ENCODE results near the gene ACSBG1.

ACSBG1 gene

DNA sequence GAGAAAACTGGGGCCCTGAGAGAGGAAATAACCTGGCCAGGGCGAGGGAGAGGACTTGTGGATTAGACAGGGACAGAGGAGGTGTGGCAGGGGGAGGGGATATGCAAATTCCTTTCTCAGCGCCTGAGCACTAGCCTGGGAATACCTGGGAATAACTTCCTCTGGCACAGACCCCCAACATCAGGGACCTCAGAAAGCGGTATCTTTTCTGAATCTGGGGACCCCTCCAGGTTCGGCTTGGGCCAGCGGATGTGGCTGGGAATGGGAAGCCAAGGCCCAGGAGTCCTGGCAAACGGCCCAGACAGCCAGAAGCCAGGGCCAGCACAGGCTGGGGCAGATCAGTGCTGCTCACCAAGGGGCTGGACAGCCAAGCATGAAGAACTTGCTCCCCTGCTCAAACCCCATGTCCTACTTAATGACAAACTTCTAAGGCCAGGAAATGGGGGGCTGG, 9.2 kb upstream of the ACSBG1 start:
- TF ChIP-seq GABPA (IDR thresholded peaks at IDR 0.05; ENCODE audit: low read depth) (no peak), SPI1 (IDR thresholded peaks at IDR 0.05; ENCODE audit: borderline replicate concordance, low read depth) (no peak), POLR2AphosphoS5 (IDR thresholded peaks at IDR 0.05; ENCODE audit: low read depth) (no peak)
- TF ChIP-seq, protein P1, sequence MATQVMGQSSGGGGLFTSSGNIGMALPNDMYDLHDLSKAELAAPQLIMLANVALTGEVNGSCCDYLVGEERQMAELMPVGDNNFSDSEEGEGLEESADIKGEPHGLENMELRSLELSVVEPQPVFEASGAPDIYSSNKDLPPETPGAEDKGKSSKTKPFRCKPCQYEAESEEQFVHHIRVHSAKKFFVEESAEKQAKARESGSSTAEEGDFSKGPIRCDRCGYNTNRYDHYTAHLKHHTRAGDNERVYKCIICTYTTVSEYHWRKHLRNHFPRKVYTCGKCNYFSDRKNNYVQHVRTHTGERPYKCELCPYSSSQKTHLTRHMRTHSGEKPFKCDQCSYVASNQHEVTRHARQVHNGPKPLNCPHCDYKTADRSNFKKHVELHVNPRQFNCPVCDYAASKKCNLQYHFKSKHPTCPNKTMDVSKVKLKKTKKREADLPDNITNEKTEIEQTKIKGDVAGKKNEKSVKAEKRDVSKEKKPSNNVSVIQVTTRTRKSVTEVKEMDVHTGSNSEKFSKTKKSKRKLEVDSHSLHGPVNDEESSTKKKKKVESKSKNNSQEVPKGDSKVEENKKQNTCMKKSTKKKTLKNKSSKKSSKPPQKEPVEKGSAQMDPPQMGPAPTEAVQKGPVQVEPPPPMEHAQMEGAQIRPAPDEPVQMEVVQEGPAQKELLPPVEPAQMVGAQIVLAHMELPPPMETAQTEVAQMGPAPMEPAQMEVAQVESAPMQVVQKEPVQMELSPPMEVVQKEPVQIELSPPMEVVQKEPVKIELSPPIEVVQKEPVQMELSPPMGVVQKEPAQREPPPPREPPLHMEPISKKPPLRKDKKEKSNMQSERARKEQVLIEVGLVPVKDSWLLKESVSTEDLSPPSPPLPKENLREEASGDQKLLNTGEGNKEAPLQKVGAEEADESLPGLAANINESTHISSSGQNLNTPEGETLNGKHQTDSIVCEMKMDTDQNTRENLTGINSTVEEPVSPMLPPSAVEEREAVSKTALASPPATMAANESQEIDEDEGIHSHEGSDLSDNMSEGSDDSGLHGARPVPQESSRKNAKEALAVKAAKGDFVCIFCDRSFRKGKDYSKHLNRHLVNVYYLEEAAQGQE (IDR thresholded peaks at IDR 0.05; ENCODE audit: insufficient replicate concordance, low read depth): no peak
- TF ChIP-seq, protein P2, sequence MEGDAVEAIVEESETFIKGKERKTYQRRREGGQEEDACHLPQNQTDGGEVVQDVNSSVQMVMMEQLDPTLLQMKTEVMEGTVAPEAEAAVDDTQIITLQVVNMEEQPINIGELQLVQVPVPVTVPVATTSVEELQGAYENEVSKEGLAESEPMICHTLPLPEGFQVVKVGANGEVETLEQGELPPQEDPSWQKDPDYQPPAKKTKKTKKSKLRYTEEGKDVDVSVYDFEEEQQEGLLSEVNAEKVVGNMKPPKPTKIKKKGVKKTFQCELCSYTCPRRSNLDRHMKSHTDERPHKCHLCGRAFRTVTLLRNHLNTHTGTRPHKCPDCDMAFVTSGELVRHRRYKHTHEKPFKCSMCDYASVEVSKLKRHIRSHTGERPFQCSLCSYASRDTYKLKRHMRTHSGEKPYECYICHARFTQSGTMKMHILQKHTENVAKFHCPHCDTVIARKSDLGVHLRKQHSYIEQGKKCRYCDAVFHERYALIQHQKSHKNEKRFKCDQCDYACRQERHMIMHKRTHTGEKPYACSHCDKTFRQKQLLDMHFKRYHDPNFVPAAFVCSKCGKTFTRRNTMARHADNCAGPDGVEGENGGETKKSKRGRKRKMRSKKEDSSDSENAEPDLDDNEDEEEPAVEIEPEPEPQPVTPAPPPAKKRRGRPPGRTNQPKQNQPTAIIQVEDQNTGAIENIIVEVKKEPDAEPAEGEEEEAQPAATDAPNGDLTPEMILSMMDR (IDR thresholded peaks at IDR 0.05; ENCODE audit: insufficient read depth, low read length): no peak
- no peak overlapping the region for H3K27ac ChIP-seq (replicated peaks)
- DNase-seq (ENCODE audit: low read depth in 1 of 2, low spot score in 1 of 2): no peak

DNA sequence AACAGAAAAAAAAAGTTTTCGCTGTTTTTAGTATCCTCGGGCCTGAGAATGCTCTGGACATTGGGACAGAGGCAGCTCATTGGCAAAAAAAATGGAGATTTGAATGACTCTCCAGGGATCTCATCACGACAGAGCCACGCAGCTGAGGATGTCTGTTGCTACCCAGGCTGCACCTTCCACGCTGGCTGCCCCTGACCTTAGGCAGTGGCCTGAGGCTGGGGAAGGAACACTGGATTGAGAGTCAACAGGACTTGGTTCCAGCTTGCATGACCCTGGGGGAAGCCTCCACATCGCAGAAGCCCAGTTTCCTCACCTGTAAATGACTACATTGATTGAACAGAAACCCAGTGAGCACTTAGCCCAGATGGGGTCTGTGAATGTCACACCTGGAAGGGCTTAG, 8.7 kb upstream of the ACSBG1 start:
- TF ChIP-seq POLR2AphosphoS5 (IDR thresholded peaks at IDR 0.05; ENCODE audit: low read depth): no peak
- TF ChIP-seq SPI1 (IDR thresholded peaks at IDR 0.05; ENCODE audit: borderline replicate concordance, low read depth): no peak
- TF ChIP-seq, protein P1 (IDR thresholded peaks at IDR 0.05; ENCODE audit: insufficient replicate concordance, low read depth): no peak
- TF ChIP-seq, protein P2 (IDR thresholded peaks at IDR 0.05; ENCODE audit: insufficient read depth, low read length): no peak
- no peak for TF ChIP-seq GABPA (IDR thresholded peaks at IDR 0.05; ENCODE audit: low read depth)
- H3K27ac ChIP-seq (replicated peaks): no peak overlapping the region

More for the DNA sequence above, 9.2 kb upstream of the ACSBG1 start:
- Histone ChIP-seq H3K27me3 (ENCODE audit: insufficient read depth, poor library complexity, severe bottlenecking) (no peaks in the 10 kb centered on the region), H3K4me3 (replicated peaks; ENCODE audit: insufficient read depth, low read length) (no peak overlapping the region)

DNA sequence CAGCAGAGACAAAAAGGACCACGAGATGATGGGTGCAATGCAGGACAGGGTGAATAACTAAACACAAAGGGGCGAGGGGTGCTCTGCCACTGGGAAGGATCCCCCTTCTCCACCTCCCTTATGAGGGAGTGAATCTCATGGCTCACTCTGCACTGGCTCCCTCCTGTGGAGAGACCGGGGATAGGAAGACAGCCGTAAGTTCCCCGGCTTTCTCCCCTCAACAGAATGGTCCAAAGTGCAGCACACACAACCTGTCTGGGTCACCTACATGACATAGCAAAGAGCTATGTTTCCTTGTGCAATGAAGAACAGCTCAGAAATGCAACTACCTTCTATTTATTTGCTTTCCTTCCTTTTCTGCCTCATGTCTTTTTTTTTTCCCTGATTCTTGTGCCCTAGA, 7.8 kb upstream of the ACSBG1 start:
- TF ChIP-seq, protein P2 (IDR thresholded peaks at IDR 0.05; ENCODE audit: insufficient read depth, low read length): peak; percentile 48
- no peak for TF ChIP-seq SPI1 (IDR thresholded peaks at IDR 0.05; ENCODE audit: borderline replicate concordance, low read depth)
- Histone ChIP-seq H3K4me3 (replicated peaks; ENCODE audit: insufficient read depth, low read length) (no peak overlapping the region), H3K27me3 (ENCODE audit: insufficient read depth, poor library complexity, severe bottlenecking) (no peaks in the 10 kb centered on the region), H3K27ac (replicated peaks) (no peak overlapping the region)
- DNase-seq (ENCODE audit: low read depth in 1 of 2, low spot score in 1 of 2): peak in 1 of 2 experiments; percentile 17

More for the DNA sequence above, 8.7 kb upstream of the ACSBG1 start:
- no peak for DNase-seq (ENCODE audit: low read depth in 1 of 2, low spot score in 1 of 2)
- Histone ChIP-seq H3K27me3 (ENCODE audit: insufficient read depth, poor library complexity, severe bottlenecking) (no peaks in the 10 kb centered on the region), H3K4me3 (replicated peaks; ENCODE audit: insufficient read depth, low read length) (no peak overlapping the region)

DNA sequence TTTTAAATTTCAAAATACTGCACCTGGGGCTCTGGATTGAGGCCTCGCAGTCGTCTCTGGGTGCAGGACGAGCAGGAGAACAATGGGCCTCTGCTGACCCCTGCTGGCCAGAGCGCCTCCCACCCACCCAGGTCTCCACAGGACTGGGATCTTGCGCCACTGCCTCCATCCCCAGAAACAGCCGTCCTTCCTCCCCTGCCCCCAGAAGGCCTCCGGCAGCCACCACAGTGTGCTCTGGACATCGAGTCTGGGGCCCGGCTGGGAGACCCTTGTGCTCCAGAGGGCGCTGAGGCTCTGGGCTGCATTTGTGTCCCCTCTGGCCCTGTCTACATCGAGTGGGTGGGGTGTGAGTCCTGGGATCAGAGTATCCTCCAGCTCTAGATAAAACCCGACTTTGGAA, 6.7 kb upstream of the ACSBG1 start:
- TF ChIP-seq, protein P1 (IDR thresholded peaks at IDR 0.05; ENCODE audit: insufficient replicate concordance, low read depth): no peak
- TF ChIP-seq, protein P2 (IDR thresholded peaks at IDR 0.05; ENCODE audit: insufficient read depth, low read length): peak; percentile 77
- Histone ChIP-seq H3K4me3 (replicated peaks; ENCODE audit: insufficient read depth, low read length) (no peak overlapping the region), H3K27ac (replicated peaks) (no peak overlapping the region), H3K27me3 (ENCODE audit: insufficient read depth, poor library complexity, severe bottlenecking) (no peaks in the 10 kb centered on the region)
- DNase-seq (ENCODE audit: low read depth in 1 of 2, low spot score in 1 of 2): peak; percentile 54 to 86

Data from HL-60 (cell line).